GM21723 (cell line): ENCODE data around the gene SLC28A3.
"Not testable (repeated sequence)": the region's sequence is repeated elsewhere in the genome, so short reads cannot be mapped to it uniquely, and the experiment has no call there.

ENCODE experiments used
- ATAC-seq: cut with Tn5 transposase; IDR thresholded peaks from one replicate; pipeline ENCODE4 v1.9.1; 2021; ENCODE audit warnings: mild to moderate bottlenecking, moderate library complexity; ENCODE audit not compliant: unreplicated experiment

The SLC28A3 gene

GRCh38 chr9:84340535-84340934 lies at the start of gene SLC28A3:
SLC28A3 (minus strand) TSS chr9:84340758; CDS start chr9:84340633, 125 bp downstream.
- no peak for ATAC-seq

GRCh38 chr9:84390254-84390653 lies 49.7 kb upstream of the SLC28A3 start:
- ATAC-seq: not testable (repeated sequence)

- no peak for ATAC-seq
Observed at GRCh38 chr9:84387821-84388220, 47.3 kb upstream of the SLC28A3 start.

- ATAC-seq: no peak
Observed at GRCh38 chr9:84386753-84387152, 46.2 kb upstream of the SLC28A3 start.

GRCh38 chr9:84385386-84386040 lies 45.0 kb upstream of the SLC28A3 start:
- ATAC-seq: no peak

- no peak for ATAC-seq
Observed at GRCh38 chr9:84384617-84385016, 44.1 kb upstream of the SLC28A3 start.

GRCh38 chr9:84383178-84383577 lies 42.6 kb upstream of the SLC28A3 start:
- ATAC-seq: no peak

- no peak for ATAC-seq
Observed at GRCh38 chr9:84382720-84383119, 42.2 kb upstream of the SLC28A3 start.

- ATAC-seq: no peak
Observed at GRCh38 chr9:84381508-84381907, 41.0 kb upstream of the SLC28A3 start.

GRCh38 chr9:84379740-84380139 lies 39.2 kb upstream of the SLC28A3 start:
- ATAC-seq: no peak

GRCh38 chr9:84375954-84376353 lies 35.4 kb upstream of the SLC28A3 start:
- ATAC-seq: no peak

GRCh38 chr9:84374516-84374915 lies 34.0 kb upstream of the SLC28A3 start:
- ATAC-seq: no peak

GRCh38 chr9:84374013-84374412 lies 33.5 kb upstream of the SLC28A3 start:
- ATAC-seq: no peak

- ATAC-seq: no peak
Observed at GRCh38 chr9:84371737-84372136, 31.2 kb upstream of the SLC28A3 start.

- ATAC-seq: no peak
Observed at GRCh38 chr9:84368601-84369000, 28.0 kb upstream of the SLC28A3 start.

GRCh38 chr9:84367726-84368125 lies 27.2 kb upstream of the SLC28A3 start:
- ATAC-seq: not testable (repeated sequence)

- ATAC-seq: no peak
Observed at GRCh38 chr9:84366683-84367082, 26.1 kb upstream of the SLC28A3 start.

- not testable (repeated sequence) for ATAC-seq
Observed at GRCh38 chr9:84364894-84365490, 24.4 kb upstream of the SLC28A3 start.

- ATAC-seq: no peak
Observed at GRCh38 chr9:84361645-84362044, 21.1 kb upstream of the SLC28A3 start.

- ATAC-seq: no peak
Observed at GRCh38 chr9:84357275-84357674, 16.7 kb upstream of the SLC28A3 start.

- ATAC-seq: no peak
Observed at GRCh38 chr9:84354035-84354434, 13.5 kb upstream of the SLC28A3 start.

- no peak for ATAC-seq
Observed at GRCh38 chr9:84349671-84350070, 9.1 kb upstream of the SLC28A3 start.

GRCh38 chr9:84343111-84343521 lies 2.6 kb upstream of the SLC28A3 start:
- no peak for ATAC-seq
